ENCODE measurements around the gene SRGN.

DNA sequence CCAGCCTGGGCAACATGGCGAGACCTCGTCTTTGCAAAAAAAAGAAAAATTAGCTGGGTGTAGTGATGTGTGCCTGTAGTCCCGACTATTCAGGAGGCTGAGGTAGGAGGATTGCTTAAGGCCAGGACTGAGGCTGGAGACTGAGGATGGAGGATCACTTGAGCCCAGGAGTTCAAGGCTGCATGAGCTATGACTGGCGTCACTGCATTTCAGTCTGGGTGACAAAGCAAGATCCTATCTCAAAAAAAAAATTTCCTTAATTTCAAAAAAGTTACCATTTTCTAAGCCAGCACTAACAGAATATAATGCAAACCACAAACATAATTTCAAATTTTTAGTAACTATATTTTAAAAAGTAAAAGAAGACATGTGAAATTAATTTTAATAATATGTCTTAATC, 13.4 kb upstream of the SRGN start:
- TF ChIP-seq CTCF (IDR thresholded peaks at IDR 0.05; ENCODE audit: poor library complexity, severe bottlenecking) = no peak
- TF ChIP-seq POLR2AphosphoS5 (IDR thresholded peaks at IDR 0.05) = no peak
- no peak for TF ChIP-seq MXI1 (conservative IDR thresholded peaks at IDR 0.05; ENCODE audit: poor library complexity, severe bottlenecking)
- TF ChIP-seq EZH2 (IDR thresholded peaks at IDR 0.05; ENCODE audit: borderline replicate concordance, insufficient read depth, low read length, poor library complexity, severe bottlenecking) = no peak
- TF ChIP-seq RAD21 (conservative IDR thresholded peaks at IDR 0.05) = no peak
- no peak for TF ChIP-seq SMC3 (conservative IDR thresholded peaks at IDR 0.05; ENCODE audit: poor library complexity)
- TF ChIP-seq TAF1 (IDR thresholded peaks at IDR 0.05; ENCODE audit: low read depth) = no peak
- no peak for TF ChIP-seq EP300 (conservative IDR thresholded peaks at IDR 0.05; ENCODE audit: poor library complexity, severe bottlenecking)
- TF ChIP-seq REST (IDR thresholded peaks at IDR 0.05; ENCODE audit: borderline replicate concordance) = no peak

All from neural cell (in vitro differentiated cells).